ENCODE measurements around the gene TTC7B.
A peak's percentile ranks its signal among the peaks of the same experiment; 100 is the strongest.

The TTC7B gene

DNA sequence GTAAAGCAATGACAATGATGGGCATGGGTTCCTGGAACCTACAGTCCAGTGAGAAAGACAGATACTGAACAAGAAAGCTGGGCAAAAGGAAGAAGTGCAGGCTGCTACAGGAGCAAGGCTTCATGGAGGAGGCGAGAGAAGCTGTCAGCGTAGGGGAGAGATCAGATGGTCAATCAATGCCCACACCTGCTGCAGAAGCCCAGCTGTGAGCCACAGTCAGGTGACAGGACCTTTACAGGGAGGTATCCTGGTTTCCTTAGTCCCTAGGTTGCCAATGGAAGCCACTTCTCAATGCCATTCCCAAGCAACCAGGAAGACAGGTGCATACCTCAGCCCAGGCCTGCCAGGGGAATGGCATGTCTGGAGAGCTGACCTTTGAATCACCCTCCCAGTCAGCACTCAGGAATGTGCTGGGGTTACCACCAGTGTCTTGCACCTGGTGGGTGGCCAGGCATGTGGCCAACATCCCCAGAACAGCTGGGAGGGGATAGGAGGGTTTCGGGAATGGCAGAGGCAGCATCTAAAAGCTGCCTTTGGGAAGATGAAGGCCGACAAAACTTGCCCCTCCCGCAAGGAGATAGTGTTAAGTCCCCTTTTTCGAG, 170.3 kb downstream of the TTC7B start:
- peaks cover 24% of the 10 kb centered on the region for H3K4me1 ChIP-seq (ENCODE audit: control insufficient read depth, insufficient read depth, low read length)
- H3K4me3 ChIP-seq (ENCODE audit: insufficient read depth, low read depth, low read length) = no peak overlapping the region
- H3K27ac ChIP-seq (ENCODE audit: insufficient read depth, low read depth, low read length, poor library complexity, severe bottlenecking) = no peak overlapping the region
- H3K36me3 ChIP-seq (ENCODE audit: control insufficient read depth, insufficient read depth, low read length) = no peaks in the 10 kb centered on the region
- WGBS, 2 experiments = 85 to 91% methylated on average over 6 of the region's 6 CpGs
- no peaks in the 10 kb centered on the region for H3K27me3 ChIP-seq (ENCODE audit: control insufficient read depth, insufficient read depth, low read length, poor library complexity, severe bottlenecking)
- H3K9me3 ChIP-seq (ENCODE audit: control insufficient read depth, low read length) = no peaks in the 10 kb centered on the region

DNA sequence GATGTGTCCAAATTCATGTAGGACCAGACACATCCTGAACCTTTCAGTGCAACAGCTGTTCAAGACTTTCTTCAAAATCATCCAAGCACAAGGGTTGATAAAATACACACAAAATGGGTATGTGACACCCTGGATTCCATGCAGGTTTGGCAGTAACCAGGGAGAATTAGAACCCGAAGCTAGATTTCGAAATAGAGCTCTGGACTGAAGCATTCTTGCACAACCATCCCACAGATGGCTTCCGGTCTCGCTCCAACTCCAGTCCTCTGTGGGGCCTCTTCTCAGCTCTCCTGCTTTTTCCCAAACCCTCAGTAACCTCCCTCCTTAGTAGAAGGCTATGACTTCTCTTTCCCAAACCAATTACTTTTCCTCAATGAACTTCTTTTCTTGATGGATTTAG, 171.3 kb downstream of the TTC7B start:
- no peak overlapping the region for H3K27ac ChIP-seq (ENCODE audit: insufficient read depth, low read depth, low read length, poor library complexity, severe bottlenecking)
- H3K27me3 ChIP-seq (ENCODE audit: control insufficient read depth, insufficient read depth, low read length, poor library complexity, severe bottlenecking) = no peaks in the 10 kb centered on the region
- H3K36me3 ChIP-seq (ENCODE audit: control insufficient read depth, insufficient read depth, low read length) = no peaks in the 10 kb centered on the region
- H3K4me3 ChIP-seq (ENCODE audit: insufficient read depth, low read depth, low read length) = no peak overlapping the region
- 95% methylated on average over 4 of the region's 4 CpGs for WGBS, 2 experiments
- no peaks in the 10 kb centered on the region for H3K9me3 ChIP-seq (ENCODE audit: control insufficient read depth, low read length)
- peaks cover 28% of the 10 kb centered on the region for H3K4me1 ChIP-seq (ENCODE audit: control insufficient read depth, insufficient read depth, low read length)

DNA sequence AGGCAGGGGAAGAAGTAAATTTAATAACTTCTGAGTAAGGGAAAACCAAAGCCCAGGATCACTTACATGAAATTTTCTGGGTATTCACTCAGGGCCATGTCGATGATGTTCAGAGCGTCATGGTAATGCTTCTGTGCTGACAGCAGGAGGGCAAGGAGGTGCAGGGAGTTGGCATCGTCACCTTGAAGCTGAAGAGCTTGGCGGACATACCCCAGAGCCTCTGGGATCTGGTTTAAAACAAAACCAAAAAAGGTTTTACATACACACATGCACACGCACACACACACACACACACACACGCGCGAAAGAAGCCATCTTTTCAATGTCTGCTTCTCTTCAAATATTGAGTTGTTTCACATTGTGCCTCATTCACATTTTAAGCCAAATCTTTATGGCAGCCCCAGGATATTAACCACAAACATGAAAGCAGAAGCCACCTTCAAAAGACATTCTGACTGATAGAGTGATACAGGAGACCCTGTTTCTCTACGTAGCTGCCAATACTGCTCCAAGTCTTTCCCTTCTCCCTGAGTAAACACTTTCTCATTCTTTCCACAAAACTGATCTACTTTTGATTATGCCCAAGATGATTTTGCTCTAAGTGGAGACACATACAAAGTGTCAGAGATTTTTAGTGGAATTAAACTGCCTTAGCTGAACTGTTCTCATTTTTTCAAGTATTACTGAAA, 172.1 kb downstream of the TTC7B start:
- Histone ChIP-seq H3K4me3 (ENCODE audit: insufficient read depth, low read depth, low read length) (no peak overlapping the region), H3K9me3 (ENCODE audit: control insufficient read depth, low read length) (no peaks in the 10 kb centered on the region), H3K27ac (ENCODE audit: insufficient read depth, low read depth, low read length, poor library complexity, severe bottlenecking) (no peak overlapping the region), H3K27me3 (ENCODE audit: control insufficient read depth, insufficient read depth, low read length, poor library complexity, severe bottlenecking) (no peaks in the 10 kb centered on the region), H3K4me1 (ENCODE audit: control insufficient read depth, insufficient read depth, low read length) (peaks cover 28% of the 10 kb centered on the region), H3K36me3 (ENCODE audit: control insufficient read depth, insufficient read depth, low read length) (no peaks in the 10 kb centered on the region)
- WGBS, 2 experiments = 84% methylated on average over 9 of the region's 9 CpGs

DNA sequence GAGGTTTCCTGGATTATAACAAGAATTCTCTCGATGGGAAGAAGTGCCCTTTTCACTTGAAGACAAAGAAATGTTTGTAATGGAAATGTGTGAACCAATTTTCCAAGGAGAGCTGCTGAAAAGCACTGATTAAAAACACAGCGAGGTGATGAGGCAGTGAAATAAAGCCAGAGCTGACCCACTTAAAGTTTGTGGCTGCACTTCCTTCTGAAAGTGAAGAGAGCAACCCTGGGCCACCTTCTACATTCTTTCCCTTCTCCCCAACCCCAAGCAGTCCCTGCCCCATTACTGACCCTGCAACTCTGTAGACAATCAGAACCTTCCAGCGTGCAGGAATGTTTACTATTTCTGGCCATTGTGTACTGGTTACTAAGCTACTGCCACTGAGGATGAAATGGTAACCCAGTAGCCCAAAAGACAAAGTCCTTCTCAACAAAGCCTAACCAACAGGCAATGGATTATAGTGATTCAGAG, 173.9 kb downstream of the TTC7B start:
- 1 to 3% methylated on average over 3 of the region's 3 CpGs for WGBS, 2 experiments
- Histone ChIP-seq H3K27me3 (ENCODE audit: control insufficient read depth, insufficient read depth, low read length, poor library complexity, severe bottlenecking) (no peaks in the 10 kb centered on the region), H3K4me1 (ENCODE audit: control insufficient read depth, insufficient read depth, low read length) (peaks cover 28% of the 10 kb centered on the region), H3K36me3 (ENCODE audit: control insufficient read depth, insufficient read depth, low read length) (no peaks in the 10 kb centered on the region), H3K27ac (ENCODE audit: insufficient read depth, low read depth, low read length, poor library complexity, severe bottlenecking) (peak overlapping the region; percentile 98), H3K9me3 (ENCODE audit: control insufficient read depth, low read length) (no peaks in the 10 kb centered on the region), H3K4me3 (ENCODE audit: insufficient read depth, low read depth, low read length) (no peak overlapping the region)

DNA sequence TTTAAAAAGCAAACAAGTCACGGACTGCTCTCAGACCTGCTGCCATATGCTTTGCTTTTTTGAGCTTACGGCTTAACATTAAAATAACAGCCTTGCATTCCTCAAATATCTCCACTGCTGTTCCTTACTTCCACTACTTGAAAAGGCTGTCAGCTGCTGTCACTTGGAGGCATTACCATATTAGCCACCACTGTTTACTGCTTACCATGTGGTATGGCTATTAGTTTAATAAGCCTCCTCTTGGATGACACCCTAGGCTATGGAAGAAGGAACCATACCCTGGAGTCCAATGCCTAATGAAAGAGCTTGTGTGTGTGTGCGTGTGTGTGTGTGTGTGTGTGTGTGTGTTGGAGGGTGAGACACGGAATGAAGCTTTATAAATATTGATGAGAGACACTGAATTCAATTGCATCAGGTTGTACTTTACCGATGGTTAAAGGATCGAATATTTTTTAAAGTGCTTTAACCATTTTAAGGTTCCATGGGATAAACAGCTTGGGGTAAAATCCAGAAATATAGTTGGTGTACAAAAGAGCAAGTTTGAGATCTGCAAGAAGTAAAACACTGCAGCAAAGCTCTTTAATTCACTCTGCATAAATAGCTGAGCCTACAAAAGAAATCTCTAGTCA, 174.5 kb downstream of the TTC7B start:
- 26 to 28% methylated on average over 6 of the region's 6 CpGs for WGBS, 2 experiments
- peaks cover 28% of the 10 kb centered on the region for H3K4me1 ChIP-seq (ENCODE audit: control insufficient read depth, insufficient read depth, low read length)
- no peak overlapping the region for H3K4me3 ChIP-seq (ENCODE audit: insufficient read depth, low read depth, low read length)
- H3K36me3 ChIP-seq (ENCODE audit: control insufficient read depth, insufficient read depth, low read length) = no peaks in the 10 kb centered on the region
- H3K9me3 ChIP-seq (ENCODE audit: control insufficient read depth, low read length) = no peaks in the 10 kb centered on the region
- H3K27ac ChIP-seq (ENCODE audit: insufficient read depth, low read depth, low read length, poor library complexity, severe bottlenecking) = peak overlapping the region; percentile 98
- H3K27me3 ChIP-seq (ENCODE audit: control insufficient read depth, insufficient read depth, low read length, poor library complexity, severe bottlenecking) = no peaks in the 10 kb centered on the region

DNA sequence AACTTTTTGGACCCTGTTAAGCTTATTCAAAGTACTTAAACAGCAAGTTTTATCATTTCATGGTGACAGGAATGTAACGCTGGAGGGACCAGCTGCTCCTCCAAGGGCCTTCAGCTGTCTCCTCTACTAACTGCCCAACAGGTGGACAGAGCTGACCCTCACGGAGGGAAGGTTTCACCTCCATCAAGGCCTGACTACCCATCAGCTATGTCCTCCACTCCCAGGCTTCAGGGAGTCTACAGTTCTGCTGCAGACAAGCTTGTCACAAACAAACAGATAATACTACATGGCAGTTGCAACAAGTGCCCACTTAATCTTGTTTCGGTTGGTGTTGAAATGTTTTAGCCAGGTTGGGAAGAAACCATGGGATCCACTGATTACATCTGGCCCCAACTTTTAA, 175.1 kb downstream of the TTC7B start:
- Histone ChIP-seq H3K27ac (ENCODE audit: insufficient read depth, low read depth, low read length, poor library complexity, severe bottlenecking) (peak overlapping the region; percentile 98), H3K27me3 (ENCODE audit: control insufficient read depth, insufficient read depth, low read length, poor library complexity, severe bottlenecking) (no peaks in the 10 kb centered on the region), H3K9me3 (ENCODE audit: control insufficient read depth, low read length) (no peaks in the 10 kb centered on the region), H3K36me3 (ENCODE audit: control insufficient read depth, insufficient read depth, low read length) (no peaks in the 10 kb centered on the region), H3K4me3 (ENCODE audit: insufficient read depth, low read depth, low read length) (no peak overlapping the region), H3K4me1 (ENCODE audit: control insufficient read depth, insufficient read depth, low read length) (peaks cover 28% of the 10 kb centered on the region)
- 83 to 85% methylated on average over 3 of the region's 3 CpGs for WGBS, 2 experiments

DNA sequence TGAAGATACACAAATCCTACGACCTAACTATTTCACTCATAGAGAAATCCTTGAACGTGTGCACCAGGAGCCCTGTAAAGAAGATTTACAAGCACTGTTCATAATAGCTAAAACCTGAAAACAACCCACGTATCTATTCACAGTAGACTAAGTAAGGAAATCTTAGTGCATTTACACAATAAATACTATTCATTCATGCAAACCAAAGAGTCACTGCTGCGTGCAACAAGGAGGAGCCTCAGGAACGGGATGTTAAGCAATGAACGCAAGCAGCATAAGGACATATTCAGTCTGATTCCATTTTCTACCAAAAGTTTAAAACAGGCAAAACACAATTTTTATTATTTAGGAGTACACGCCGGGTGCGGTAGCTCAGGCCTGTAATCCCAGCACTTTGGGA, 176.6 kb downstream of the TTC7B start:
- Histone ChIP-seq H3K9me3 (ENCODE audit: control insufficient read depth, low read length) (no peaks in the 10 kb centered on the region), H3K27me3 (ENCODE audit: control insufficient read depth, insufficient read depth, low read length, poor library complexity, severe bottlenecking) (no peaks in the 10 kb centered on the region), H3K27ac (ENCODE audit: insufficient read depth, low read depth, low read length, poor library complexity, severe bottlenecking) (no peak overlapping the region), H3K4me3 (ENCODE audit: insufficient read depth, low read depth, low read length) (no peak overlapping the region), H3K36me3 (ENCODE audit: control insufficient read depth, insufficient read depth, low read length) (no peaks in the 10 kb centered on the region), H3K4me1 (ENCODE audit: control insufficient read depth, insufficient read depth, low read length) (peaks cover 23% of the 10 kb centered on the region)
- WGBS, 2 experiments = 92 to 93% methylated on average over 9 of the region's 9 CpGs

DNA sequence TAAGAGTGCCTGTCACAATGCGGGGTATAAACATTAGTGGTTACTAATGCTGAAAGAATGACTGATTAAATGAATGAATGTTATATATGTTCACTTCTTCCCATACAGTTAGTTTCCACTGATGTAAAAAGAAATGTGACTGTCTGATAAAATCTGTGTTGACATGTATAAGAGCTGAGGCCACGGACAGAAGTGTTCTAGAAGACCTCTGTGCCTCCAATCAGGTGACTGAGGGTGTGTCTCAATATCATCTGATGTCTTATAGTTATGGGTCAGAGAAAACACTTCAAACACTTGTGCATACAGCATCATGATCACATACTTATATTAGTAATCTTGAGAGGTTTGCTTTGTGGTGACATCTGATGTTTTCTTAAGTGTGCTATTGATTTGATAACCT, 183.4 kb downstream of the TTC7B start:
- no peaks in the 10 kb centered on the region for H3K27me3 ChIP-seq (ENCODE audit: control insufficient read depth, insufficient read depth, low read length, poor library complexity, severe bottlenecking)
- H3K4me1 ChIP-seq (ENCODE audit: control insufficient read depth, insufficient read depth, low read length) = peaks cover 3% of the 10 kb centered on the region
- no peak overlapping the region for H3K4me3 ChIP-seq (ENCODE audit: insufficient read depth, low read depth, low read length)
- H3K36me3 ChIP-seq (ENCODE audit: control insufficient read depth, insufficient read depth, low read length) = no peaks in the 10 kb centered on the region
- no peak overlapping the region for H3K27ac ChIP-seq (ENCODE audit: insufficient read depth, low read depth, low read length, poor library complexity, severe bottlenecking)
- WGBS, 2 experiments = 92 to 100% methylated on average over 2 of the region's 2 CpGs
- no peaks in the 10 kb centered on the region for H3K9me3 ChIP-seq (ENCODE audit: control insufficient read depth, low read length)

DNA sequence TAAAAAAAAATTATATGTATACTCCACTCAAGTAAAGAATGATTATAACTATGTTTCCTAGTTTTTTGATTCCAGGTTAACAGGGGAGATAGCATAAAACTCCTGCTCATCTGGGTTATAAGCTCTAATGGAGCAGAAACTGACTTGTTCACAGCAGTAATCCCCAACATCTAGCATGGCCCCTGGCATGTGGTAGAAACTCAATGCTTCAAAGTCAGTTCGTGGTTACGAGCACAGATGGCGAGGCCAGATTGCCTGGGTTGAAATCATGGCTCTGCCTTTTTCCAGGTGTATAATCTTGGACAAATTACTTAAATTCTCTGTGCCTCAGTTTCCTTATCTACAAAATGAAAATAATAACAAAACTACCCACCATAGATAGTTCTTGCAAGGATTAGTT, 183.8 kb downstream of the TTC7B start:
- H3K4me3 ChIP-seq (ENCODE audit: insufficient read depth, low read depth, low read length) = no peak overlapping the region
- H3K36me3 ChIP-seq (ENCODE audit: control insufficient read depth, insufficient read depth, low read length) = no peaks in the 10 kb centered on the region
- H3K9me3 ChIP-seq (ENCODE audit: control insufficient read depth, low read length) = no peaks in the 10 kb centered on the region
- peaks cover 3% of the 10 kb centered on the region for H3K4me1 ChIP-seq (ENCODE audit: control insufficient read depth, insufficient read depth, low read length)
- no peak overlapping the region for H3K27ac ChIP-seq (ENCODE audit: insufficient read depth, low read depth, low read length, poor library complexity, severe bottlenecking)
- 90 to 91% methylated on average over 3 of the region's 3 CpGs for WGBS, 2 experiments
- no peaks in the 10 kb centered on the region for H3K27me3 ChIP-seq (ENCODE audit: control insufficient read depth, insufficient read depth, low read length, poor library complexity, severe bottlenecking)

DNA sequence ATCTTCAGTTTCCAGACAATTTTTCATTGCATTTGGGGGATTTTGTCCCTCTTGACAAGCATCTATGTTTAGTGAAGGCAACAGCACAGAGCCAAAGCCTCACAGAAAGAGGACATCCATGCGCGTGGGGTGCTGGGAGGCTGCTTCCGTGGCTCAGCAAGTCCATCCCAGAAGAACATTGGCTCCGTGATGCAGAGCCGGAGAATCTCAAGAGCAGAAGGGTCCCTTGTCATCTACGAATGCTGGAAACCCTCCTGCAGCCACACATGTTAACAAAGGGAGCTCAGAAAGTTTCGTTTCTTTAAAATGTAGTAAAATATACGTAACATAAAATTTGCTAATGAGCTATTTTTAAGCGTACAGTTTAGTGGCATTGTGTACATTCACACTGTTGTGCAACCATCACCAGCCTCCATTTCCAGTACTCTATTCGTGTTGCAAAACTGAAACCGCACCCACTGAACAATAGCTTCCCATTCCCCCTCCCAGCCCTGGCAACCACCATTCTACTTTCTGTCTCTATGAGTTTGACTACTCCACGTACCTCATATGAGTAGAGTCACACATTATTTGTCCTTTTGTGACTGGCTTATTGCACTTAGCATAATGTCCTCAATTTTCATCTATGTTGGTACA, 185.9 kb downstream of the TTC7B start:
- H3K4me3 ChIP-seq (ENCODE audit: insufficient read depth, low read depth, low read length) = no peak overlapping the region
- peaks cover 5% of the 10 kb centered on the region for H3K4me1 ChIP-seq (ENCODE audit: control insufficient read depth, insufficient read depth, low read length)
- no peaks in the 10 kb centered on the region for H3K27me3 ChIP-seq (ENCODE audit: control insufficient read depth, insufficient read depth, low read length, poor library complexity, severe bottlenecking)
- WGBS, 2 experiments = 77 to 79% methylated on average over 12 of the region's 12 CpGs
- H3K27ac ChIP-seq (ENCODE audit: insufficient read depth, low read depth, low read length, poor library complexity, severe bottlenecking) = no peak overlapping the region
- no peaks in the 10 kb centered on the region for H3K36me3 ChIP-seq (ENCODE audit: control insufficient read depth, insufficient read depth, low read length)
- no peaks in the 10 kb centered on the region for H3K9me3 ChIP-seq (ENCODE audit: control insufficient read depth, low read length)
